GM18508 (cell line): ENCODE results near the gene ETS2.
A peak's percentile ranks its signal among the peaks of the same experiment; 100 is the strongest.
"Not testable (repeated sequence)": the region's sequence is repeated elsewhere in the genome, so short reads cannot be mapped to it uniquely, and the experiment has no call there.

Source experiments
- ATAC-seq: cut with Tn5 transposase; IDR thresholded peaks from one replicate; pipeline ENCODE4 v1.9.1; 2021; ENCODE audit warnings: moderate number of reproducible peaks; ENCODE audit not compliant: insufficient read depth, unreplicated experiment

ETS2 gene

GRCh38 chr21:38831526-38832467 lies 26.1 kb downstream of the ETS2 start:
- peak; percentile 85 for ATAC-seq

- ATAC-seq: no peak
Measured at GRCh38 chr21:38832664-38833063, 26.9 kb downstream of the ETS2 start.

DNA sequence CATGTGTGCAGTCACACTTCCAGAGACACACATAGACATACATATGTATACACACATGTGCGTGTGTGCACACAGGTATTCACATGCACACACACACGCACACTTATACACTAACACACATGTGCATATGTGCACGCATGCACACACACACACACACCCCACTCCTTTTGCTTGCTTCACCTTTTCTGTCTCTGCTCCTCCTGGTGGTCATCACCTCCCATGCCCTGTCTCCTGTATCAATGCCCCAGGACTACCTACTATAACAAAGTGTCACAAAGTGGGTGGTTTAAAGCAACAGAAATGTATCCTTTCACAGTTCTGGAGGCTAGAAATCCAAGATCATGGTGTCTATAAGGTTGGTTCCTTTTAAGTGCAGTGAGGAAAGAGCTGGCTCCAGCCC lies 27.4 kb downstream of the ETS2 start:
- ATAC-seq: no peak

- ATAC-seq: no peak
Measured at GRCh38 chr21:38834725-38835124, 29.0 kb downstream of the ETS2 start.

DNA sequence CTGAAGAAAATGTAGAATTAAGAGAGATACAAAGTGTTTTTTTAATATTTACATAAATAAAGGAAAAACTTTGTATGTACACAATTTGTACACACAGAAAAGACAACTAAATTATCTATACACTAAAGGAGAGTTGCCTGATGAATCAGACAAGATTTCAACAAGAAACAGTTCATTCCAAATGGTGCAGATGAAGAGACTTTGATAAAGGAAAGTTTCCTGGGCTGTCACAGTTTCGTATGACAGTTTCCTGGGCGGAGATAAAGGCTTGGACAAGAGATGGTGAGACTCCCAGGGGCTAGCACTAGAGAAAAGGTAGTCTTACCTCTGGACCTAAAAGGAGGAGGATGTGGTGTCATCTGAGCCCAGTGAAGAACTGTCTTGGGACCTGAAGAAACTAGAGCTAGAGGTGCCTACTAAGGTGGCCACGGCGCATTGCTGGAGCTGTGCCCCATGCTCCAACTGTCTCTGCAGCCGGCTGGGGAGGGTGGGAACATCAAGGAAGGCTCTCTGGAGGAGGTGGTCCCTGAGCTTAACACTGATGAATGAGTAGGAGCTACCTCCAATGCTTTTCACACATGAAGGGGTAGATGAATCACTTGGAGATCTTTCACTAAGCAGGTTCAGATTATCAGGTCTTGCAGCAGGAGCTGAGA lies 32.2 kb downstream of the ETS2 start:
- no peak for ATAC-seq

DNA sequence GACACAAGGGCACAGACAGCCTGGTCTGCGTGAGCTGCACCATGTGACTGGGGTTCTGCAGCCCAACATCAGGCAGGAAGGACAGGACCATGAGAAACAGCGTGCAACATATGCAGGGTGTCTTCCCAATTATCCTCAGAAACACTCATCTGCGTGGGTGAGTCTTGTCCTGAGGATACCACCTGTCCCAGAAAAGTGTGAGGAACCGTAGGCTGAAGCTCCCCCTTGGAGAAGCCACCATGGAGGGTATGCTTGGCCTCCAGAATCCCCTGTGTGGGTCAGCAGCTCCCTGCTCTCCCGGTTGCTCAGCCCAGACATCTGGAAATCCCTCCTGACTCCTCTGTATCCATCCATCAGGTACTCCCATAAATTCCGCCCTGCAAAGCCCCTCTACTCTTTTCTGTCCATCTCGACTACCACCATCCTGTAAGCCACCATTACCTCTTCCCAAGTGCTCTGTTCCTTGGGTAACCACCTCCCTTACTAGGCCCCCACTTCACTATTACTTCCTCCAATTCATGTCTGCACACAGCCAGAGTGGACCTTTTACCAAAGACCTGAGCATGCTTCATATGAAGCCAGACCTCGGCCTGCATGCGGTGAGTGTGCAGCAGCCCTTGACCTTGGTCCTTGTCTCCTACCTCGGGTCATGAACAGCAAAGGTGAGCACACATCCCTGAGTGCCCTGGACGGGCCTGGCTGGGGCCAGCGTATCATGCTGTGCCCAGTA lies 33.0 kb downstream of the ETS2 start:
- ATAC-seq: no peak

- no peak for ATAC-seq
Measured at GRCh38 chr21:38839328-38840286, 33.9 kb downstream of the ETS2 start.

- no peak for ATAC-seq
Measured at GRCh38 chr21:38840456-38841300, 34.9 kb downstream of the ETS2 start.

DNA sequence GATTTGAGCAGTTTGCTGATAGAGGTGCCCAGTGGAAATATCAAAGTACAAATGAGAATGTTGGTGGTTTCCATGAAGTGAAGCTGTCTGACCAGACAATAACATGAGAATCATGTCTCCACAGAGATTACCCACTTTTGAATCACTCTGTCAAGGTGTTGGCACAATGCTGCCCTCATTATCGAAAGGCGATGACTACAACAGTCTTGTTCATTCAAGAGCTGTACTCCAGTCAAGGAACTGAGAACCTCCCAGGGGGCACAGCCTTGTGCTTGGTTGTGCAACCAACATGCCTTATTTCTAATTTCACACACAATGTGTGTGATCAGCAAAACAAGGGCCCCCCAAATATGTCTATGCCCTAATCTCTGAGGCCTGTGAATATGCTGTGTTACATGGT lies 35.7 kb downstream of the ETS2 start:
- ATAC-seq: no peak

- no peak for ATAC-seq
Measured at GRCh38 chr21:38842079-38842478, 36.4 kb downstream of the ETS2 start.

DNA sequence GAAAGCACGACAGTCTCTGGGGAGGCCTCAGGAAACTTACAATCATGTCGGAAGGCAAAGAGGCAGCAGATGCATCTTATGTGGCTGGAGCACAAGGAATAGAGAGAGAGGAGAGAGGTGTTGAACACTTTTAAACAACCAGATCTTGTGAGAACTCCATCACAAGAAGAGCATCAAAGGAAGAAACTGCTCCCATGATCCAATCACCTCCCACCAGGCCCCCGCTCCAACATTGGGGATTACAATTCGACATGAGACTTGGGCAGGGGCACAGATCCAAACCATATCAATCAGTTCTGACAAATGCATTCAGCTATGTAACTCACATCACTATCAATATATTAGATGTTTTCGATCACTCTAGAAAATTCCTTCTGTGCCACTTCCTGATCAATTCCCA lies 37.6 kb downstream of the ETS2 start:
- no peak for ATAC-seq

GRCh38 chr21:38843806-38844503 lies 38.2 kb downstream of the ETS2 start:
- no peak for ATAC-seq

- not testable (repeated sequence) for ATAC-seq
Measured at GRCh38 chr21:38845374-38845773, 39.6 kb downstream of the ETS2 start.

GRCh38 chr21:38847556-38847955 lies 41.8 kb downstream of the ETS2 start:
- no peak for ATAC-seq

DNA sequence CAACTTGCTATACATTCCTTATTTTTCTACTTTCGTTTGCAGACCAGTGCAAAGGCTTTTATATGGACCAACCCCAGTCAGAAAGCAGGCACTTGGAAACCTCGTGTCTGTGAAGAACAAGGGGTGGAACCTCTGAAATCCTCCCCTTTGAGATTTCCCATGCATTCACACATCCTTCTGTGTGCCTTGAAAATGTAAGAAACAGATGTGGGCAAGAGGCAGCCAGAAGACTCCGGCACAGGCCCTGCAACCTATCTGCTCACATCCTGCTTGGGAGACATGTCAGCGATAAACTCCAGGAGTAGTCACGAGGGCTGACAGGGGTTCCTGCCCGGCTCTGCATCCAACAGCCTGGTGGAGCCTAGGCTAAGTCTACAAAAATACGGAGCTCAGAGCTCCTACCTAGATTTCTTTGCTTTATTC lies 42.5 kb downstream of the ETS2 start:
- ATAC-seq: no peak

DNA sequence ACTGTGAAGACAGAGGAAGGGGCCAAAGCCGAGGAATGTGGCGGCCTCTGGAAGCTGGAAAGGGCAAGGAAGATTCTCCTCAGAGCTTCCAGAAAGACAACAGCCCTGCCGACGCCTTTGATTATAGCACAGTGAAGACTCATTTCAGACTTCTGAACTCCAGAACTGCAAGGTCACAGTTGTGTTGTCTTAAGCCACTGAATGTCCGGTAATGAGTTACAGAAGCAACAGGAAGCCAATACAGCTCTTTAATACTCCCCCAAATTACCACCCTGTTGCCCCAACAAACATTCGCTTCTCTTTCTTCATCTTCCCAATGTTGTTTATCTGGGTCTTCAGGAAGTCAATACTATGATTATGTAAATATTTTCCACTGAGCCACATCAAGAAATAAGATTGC lies 44.0 kb downstream of the ETS2 start:
- no peak for ATAC-seq

DNA sequence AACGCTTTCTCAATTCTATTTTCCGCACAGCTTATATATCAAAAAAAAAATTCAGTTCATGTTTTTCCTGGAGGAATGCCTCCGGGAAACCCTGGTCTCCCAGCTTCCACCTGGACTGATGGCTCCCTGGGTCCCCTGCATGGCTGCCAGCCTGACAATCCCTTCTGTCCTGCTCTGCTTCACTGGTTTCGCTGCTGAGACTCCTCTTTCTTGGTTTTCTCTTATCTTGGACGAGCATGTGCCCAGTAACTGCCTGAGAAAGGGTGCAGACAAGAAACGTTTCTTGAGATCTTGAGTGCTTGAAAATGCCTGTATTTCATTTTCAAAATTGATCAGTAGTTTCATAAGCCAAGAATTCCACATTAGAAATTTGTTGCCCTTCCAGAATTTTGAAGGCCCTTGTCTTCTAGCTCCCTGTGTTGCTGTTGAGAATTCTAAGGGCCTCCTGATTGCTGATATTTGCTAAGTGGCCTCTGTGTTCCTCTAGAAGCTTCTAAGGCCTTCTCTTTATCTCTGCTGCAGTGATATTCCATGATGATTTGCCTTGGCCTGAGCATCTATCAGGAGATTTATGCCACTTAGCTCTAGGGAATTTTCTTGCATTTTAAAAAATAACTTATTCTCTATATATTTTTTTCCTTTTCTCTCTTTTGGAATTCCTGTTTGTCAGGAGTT lies 44.7 kb downstream of the ETS2 start:
- no peak for ATAC-seq

- no peak for ATAC-seq
Measured at GRCh38 chr21:38851101-38851500, 45.4 kb downstream of the ETS2 start.
